GM12872 (cell line): ENCODE results near the gene ANKS3.

ENCODE experiments used
- CTCF ChIP-seq: IDR thresholded peaks from 3 replicates; pipeline ENCODE4 v1.5.1; 2011; ENCODE audit warnings: low read depth, mild to moderate bottlenecking, low read length, moderate library complexity; ENCODE audit not compliant: insufficient read depth

Gene ANKS3

GRCh38 chr16:4649744-4650442 lies 84.2 kb downstream of the ANKS3 start:
- no peak for TF ChIP-seq CTCF

GRCh38 chr16:4648917-4649316 lies 85.2 kb downstream of the ANKS3 start:
- no peak for TF ChIP-seq CTCF

GRCh38 chr16:4647644-4647980 lies 86.5 kb downstream of the ANKS3 start:
- TF ChIP-seq CTCF: no peak

GRCh38 chr16:4646773-4647643 lies 87.1 kb downstream of the ANKS3 start:
- TF ChIP-seq CTCF: no peak
